ENCODE data around the gene SYVN1.
"Not testable (repeated sequence)": the region's sequence is repeated elsewhere in the genome, so short reads cannot be mapped to it uniquely, and the experiment has no call there.

Gene SYVN1

DNA sequence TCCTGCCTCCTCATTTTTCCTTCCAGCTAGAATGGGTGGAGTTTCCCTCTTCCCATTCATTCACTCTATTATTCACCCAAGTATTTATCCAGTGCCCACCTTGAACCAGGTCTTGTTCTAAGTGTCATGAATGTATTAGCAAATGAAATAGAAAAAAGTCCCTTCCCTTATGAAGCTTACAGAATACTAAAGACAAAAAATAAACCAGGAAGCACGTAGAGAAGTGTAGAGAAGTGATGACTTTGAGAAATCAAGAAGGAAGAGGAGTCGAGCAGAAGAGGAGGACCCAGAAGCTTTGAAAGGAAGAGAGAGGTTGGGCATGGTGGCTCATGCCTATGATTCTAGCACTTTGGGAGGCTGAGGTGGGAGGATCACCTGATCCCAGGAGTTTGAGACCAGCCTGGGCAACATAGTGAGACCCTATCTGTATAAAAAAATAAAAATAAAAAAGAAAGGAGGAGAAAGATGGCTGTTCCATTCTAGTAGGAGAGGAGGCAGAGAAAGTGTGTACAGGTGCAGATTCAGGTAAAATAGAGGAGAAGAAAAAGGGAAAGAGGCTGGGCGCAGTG lies 17.1 kb upstream of the SYVN1 start:
- no peak for DNase-seq (ENCODE audit: low read depth in 2 of 2)

- no peak for DNase-seq (ENCODE audit: low read depth in 2 of 2)
These were observed 16.4 kb upstream of the SYVN1 start for GRCh38 chr11:65150509-65151299.

DNA sequence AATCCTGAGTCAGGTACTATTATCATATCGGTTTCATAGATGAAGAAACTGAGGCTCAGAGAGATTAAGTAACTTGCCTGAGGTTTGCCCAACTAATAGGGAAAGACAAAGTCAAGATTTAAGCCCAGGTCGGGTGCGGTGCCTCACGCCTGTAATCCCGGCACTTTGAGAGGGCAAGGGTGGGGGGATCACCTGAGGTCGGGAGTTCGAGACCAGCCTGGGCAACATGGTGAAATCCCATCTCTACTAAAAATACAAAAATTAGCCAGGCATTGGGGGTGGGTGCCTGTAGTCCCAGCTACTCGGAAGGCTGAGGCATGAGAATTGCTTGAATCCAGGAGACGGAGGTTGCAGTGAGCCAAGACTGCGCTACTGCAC lies 15.8 kb upstream of the SYVN1 start:
- DNase-seq (ENCODE audit: low read depth in 2 of 2), result not testable (repeated sequence)

GRCh38 chr11:65148657-65149056 lies 14.3 kb upstream of the SYVN1 start:
- no peak for DNase-seq (ENCODE audit: low read depth in 2 of 2)

- no peak for DNase-seq (ENCODE audit: low read depth in 2 of 2)
These were observed 13.2 kb upstream of the SYVN1 start for GRCh38 chr11:65147352-65148075.

DNA sequence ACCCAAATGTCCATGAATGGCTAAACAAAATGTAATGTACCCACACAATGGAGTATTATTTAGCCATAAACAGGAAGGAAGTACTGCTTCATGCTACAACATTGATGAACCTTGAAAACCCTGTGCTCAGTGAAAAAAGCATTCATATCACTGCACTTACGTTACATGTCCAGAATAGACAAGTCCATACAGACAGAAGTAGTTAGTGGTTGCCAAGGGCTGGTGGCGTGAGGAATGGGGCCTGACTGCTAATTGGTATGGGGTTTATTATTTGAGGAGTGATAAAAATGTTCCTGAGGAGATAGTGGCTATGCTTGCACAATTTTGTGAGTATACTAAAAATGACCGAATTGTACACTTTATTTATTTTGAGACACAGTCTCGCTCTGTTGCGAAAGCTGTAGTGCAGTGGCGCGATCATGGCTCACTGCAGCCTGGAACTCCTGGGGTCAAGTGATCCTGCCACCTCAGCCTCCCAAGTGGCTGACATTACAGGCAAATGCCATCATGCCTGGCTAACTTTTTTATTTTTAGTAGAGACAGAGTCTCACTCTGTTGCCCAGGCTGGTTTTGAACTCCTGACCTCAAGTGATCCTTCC lies 7.7 kb upstream of the SYVN1 start:
- DNase-seq (ENCODE audit: low read depth in 2 of 2), result no peak

DNA sequence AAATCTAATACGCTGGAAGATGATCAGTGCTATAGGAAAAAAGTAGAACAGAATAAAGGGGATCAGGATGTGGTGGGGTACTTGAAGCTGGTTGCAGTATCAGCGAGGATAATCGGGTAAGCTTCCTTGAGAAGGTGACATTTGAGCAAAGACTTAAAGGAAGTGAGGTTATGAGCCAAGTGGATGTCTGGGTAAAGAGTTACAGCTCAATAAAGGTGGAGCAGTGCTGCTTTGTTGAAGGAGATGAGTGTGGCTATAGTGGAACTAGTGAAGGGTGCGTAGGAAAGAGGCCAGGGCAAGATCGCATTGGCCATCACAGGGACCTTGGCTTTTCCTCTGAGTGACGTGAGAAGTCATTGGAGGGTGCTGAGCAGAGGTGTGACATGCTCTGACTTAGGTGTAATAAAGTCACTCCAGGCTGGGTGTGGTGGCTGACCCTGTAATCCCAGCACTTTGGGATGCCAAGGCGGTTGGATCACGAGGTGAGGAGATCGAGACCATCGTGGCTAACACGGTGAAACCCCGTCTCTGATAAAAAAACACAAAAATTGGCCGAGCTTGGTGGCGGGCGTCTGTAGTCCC lies 2.3 kb upstream of the SYVN1 start:
- DNase-seq (ENCODE audit: low read depth in 2 of 2), result no peak

DNA sequence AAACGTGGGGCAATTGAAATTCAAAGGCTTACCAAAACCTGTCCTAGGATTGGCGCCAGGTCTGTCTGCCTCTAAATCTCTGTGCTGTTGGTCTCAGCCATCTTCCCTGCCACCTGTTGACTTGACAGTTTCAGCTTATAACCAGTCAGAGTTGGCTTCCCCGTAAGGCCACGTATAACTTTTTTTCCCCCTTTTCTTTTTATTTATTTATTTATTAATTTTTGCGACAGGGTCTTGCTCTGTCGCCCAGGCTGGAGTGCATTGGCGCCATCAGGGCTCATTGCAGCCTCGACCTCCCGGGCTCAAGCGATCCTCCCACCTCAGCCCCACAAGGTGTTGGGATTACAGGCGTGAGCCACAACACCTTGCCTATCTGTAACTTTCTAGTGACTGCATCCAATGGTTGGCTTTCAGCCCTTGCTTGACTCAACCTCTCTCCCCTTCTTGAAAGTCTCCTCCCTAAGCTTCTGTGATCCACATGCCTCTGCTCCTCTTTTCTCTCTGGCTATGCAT lies 1.4 kb upstream of the SYVN1 start:
- DNase-seq (ENCODE audit: low read depth in 2 of 2), result no peak

DNA sequence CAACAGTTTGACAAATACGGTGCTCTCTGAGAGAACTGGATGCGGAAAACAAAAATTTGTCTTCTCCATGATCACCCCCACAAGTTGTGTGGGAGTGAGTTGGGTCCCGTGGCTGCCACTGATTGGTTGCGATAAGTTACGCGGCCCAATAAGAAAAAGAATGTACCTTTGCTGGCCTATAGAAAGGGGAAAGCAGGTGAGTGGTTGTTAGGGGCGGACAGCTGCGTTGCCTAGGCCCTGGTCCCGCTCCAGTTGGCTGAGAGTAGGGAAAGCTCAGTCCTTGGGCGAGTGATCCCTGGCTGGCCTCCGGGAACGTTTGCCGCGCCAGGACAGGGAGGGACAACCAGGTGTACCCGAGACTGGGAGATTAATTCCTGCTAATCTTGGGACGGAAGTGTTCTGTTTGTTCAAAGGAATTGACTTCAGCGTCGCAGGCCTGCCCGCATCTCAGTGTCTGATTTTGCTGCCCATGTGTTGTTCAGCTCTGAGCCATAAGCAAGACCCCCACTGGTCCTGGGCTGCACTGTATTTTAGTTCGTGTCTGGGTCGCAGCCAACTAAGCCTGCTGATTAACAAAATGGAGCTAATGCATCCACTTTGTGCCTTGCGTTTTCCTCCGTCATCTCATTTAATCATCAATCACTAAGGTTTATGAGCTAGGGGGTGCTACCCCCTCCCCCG lies 773 bp upstream of the SYVN1 start:
- peak; percentile 60 to 65 for DNase-seq (ENCODE audit: low read depth in 2 of 2)

DNA sequence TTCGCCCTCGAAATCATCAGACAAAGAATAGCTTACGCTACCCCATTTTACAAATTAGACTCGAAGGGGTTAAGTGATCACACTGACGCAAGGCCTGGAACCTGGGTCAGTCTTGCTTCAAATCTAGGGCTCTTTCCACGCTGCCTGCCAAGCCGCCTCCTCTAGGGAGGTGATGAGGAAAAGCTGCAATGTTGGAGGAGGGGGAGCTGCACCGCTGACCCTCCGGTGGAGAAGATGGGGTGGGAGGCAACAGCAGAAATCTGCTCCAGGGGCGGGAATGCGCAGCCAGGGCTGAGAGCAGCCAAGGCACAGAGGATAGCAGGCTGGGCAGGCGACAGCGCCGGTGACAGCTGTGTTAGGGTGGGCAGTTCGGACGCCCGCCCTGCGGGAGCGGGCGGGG lies 595 bp downstream of the SYVN1 start:
- DNase-seq (ENCODE audit: low read depth in 2 of 2), result no peak

DNA sequence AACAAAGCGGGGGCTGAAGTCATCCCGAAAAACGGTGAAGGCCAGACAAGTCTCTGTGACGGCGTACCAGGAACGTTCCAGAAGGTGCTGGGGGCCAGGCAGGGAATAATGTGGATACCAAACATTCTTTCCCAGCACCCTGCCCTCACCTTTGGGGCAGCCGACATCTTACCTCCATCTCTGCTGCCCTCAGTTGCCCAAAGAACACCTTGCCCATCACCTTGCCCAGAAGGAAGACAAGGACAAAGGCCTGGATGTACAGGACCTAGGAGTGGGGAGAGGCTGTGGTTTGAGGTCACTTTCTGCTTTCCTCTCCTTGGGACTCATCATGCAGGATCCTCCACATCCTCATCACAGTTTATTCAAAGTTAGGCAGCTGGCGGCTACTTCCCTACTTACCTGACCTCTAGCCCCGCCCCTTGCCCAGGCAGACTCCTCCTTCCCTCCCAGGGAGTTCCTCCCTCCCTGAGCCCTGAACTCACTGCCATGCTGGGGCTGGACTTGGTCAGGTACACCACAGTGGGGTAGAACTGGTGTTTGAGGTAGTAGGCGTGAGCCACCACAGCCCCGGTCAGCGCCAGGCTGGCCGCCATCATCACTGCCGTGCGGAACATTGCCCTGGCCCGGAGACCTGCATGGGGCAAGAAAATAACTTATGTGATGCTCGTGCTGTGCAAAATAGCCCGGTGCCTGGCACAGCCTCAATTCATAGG lies 1.2 kb downstream of the SYVN1 start:
- no peak for DNase-seq (ENCODE audit: low read depth in 2 of 2)

DNA sequence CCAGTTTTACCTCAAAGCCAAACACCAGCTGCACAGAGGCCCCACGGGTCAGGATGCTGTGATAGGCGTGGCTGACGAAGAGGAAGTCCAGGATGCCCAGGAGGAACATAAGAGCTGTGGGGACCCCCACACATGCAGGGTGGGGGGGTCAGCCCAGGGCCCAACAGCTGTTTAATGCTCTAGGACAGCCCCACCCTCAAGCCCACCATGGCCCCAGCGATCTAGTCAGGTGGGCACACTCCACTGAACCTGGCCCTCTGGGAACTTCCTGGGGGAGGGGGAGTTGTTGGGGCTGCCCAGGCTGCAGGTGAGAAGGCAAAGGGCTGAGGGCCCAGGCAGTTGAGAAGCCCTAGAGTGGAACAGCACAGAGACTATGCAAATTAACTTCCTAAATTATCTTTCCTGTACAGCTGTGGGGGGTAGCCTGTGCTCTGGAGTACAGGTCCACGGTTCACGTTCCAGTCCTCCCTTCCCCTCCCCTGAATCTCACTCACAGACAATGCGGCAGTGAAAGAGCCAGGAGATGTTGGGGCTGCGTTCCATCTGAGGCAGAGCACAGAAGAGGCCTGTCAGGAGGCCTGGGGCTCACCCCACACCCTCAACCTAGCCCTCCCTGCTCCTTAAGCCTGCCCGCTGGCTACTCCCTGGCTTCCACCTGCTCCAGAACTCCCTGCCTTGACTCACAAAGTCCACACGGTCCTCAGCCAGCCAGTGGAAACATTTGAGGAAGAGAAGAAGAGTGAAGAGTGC lies 1.9 kb downstream of the SYVN1 start:
- no peak for DNase-seq (ENCODE audit: low read depth in 2 of 2)

DNA sequence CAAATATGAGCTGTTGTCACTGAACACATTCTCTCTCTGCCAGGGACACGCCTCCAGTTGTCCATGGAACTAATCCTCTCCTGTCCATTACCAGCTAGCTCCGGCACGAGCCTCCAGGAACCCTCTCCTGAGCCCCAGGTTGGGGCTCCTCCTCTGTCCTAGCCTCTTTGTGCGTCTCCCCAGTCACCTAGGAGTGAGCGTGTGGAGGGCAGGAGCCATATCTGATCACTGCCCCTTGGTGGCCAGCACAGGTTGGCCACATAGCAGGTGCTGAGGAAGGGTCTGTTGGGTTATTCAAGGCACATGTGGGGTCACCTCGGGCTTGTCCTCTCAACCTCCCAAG lies 2.5 kb downstream of the SYVN1 start:
- no peak for DNase-seq (ENCODE audit: low read depth in 2 of 2)

- no peak for DNase-seq (ENCODE audit: low read depth in 2 of 2)
These were observed 2.9 kb downstream of the SYVN1 start for GRCh38 chr11:65131417-65131776.

DNA sequence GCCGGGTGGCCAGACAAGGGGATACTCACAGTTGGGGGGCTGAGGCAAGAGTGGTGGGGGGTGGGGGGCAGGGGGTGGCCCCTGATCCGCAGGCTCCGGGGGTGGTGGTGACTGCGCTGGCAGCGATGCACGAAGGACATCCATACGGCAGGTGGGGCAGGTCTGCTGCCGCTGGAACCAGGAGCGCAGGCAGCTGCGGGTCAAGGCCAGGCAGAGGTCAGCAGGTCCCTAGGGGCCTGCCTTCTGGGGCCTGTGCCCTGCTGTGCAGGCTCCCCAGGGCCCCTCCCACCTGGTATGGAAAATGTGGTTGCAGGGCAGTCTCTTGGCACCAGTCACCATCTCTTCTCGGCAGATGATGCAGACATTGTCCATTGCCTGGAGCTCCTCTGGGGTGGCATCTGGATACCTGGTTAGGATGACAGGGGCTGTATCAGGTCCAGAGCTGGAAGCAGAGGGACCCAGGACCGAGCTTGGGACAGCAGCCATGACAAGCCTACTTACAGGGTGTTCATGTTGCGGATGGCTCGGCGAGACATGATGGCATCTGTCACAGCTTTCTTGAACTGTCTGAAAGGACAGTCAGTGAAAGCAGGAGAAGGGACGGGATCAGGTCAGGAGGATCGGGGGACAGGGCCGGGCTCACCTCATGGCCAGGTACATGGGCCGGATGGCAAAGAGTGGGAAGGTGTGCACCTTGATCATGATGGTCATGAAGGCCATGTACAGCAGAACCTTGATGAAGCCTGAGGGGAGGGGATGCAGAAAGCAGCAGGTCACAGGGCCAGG lies 3.5 kb downstream of the SYVN1 start:
- DNase-seq (ENCODE audit: low read depth in 2 of 2), result no peak

GRCh38 chr11:65129649-65130441 lies 4.5 kb downstream of the SYVN1 start:
- no peak for DNase-seq (ENCODE audit: low read depth in 2 of 2)

DNA sequence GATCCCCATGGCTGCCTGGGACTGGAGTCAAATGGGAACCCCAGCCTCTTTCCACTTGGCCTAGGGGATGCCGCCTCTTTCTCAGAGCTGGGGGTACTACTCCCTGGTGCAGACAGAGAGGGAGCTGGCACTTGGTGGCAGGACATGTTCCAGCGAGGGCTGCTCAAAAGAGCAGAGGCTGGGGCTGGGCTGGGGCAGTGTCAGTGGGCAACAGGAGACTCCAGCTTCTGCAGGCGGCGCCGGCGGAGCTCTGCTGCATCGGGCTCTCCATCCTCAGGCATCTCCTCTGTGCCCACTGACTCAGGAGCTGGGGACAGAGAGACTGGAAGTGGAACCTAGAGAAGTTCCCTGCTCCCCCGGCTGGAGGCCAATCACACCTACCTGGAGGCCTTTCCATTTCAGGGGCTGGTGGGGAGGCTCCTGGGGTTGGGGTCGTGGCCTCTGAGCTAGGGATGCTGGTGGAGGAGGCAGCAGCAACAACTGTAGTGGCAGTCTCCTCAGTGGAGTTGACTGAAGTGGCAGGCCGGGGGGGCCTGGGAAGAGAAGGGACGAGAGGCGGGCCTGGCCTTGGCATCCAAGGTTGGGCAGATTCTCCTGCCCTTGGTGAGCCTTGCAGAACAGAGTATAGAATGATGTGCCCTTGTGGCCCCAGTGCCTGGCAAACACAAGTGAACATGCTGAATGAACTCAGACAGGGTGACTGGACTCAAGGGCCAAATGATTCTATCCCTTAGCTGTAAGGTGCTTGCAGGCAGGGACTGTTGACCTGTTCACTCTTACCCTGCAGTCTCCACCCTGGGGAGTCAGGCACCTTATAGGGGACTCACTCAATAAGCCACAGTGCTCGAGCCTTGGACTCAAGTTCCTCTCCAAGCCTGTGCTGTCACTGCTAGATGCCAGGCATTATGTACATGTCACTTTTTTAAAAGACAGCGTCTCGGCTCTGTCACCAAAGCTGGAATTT lies 5.9 kb downstream of the SYVN1 start:
- DNase-seq (ENCODE audit: low read depth in 2 of 2), result no peak

Data from stimulated activated CD8-positive, alpha-beta memory T cell treated with anti-CD3 and anti-CD28 coated beads, Interleukin-7, amount 100 ng/mL, for 1 hour (primary cell).